ENCODE measurements around the gene EDA.

DNA sequence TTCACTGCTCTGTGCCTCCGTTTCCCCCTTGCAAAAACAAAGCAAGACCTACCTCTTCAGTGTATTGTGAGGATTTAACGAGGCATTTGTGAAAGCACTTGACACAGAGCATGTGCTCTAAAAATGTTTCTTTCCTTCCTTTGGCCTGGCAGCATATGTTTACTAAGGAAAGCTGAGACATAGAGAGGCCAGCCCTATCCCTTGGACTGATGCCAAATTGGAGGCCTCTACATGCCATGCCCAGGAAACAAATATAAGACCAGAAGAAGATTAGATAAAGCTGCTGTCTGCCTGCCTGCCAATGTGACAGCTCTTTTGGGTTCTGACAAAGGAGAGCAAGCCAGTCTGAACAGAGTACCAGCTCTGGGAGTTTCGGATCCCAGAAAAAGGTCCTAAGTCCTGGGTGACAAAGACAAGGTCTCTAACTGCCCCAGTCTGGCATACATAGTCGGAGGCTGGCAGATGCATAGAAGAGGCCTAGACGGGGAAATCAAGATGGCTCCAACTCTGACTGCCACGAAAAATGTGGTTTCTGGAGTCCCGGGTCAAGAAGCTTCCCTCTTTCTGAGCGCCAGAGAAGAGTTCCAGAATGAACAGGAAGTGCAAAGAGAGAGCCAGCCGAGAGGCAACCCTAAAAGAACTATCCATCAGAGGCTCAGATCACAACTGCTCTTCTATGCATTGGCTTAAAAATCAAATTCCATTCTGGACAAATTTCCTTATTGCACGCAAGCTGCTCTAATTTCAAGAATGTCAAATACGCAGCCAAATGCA, 472.1 kb downstream of the EDA start:
- TF ChIP-seq POLR2A (IDR thresholded peaks at IDR 0.05) = no peak
- TF ChIP-seq, protein P1, sequence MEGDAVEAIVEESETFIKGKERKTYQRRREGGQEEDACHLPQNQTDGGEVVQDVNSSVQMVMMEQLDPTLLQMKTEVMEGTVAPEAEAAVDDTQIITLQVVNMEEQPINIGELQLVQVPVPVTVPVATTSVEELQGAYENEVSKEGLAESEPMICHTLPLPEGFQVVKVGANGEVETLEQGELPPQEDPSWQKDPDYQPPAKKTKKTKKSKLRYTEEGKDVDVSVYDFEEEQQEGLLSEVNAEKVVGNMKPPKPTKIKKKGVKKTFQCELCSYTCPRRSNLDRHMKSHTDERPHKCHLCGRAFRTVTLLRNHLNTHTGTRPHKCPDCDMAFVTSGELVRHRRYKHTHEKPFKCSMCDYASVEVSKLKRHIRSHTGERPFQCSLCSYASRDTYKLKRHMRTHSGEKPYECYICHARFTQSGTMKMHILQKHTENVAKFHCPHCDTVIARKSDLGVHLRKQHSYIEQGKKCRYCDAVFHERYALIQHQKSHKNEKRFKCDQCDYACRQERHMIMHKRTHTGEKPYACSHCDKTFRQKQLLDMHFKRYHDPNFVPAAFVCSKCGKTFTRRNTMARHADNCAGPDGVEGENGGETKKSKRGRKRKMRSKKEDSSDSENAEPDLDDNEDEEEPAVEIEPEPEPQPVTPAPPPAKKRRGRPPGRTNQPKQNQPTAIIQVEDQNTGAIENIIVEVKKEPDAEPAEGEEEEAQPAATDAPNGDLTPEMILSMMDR (IDR thresholded peaks at IDR 0.05) = no peak
- TF ChIP-seq EP300 (IDR thresholded peaks at IDR 0.05) = no peak
- TF ChIP-seq POLR2AphosphoS5 (IDR thresholded peaks at IDR 0.05) = no peak
